Measurements from ENCODE around the gene EIF4A3. TPM values are rescaled to one million over a fixed set of nuclear protein-coding genes. Genes with fewer than 3 reads are reported as not detected.

EIF4A3 gene
- total and polyA plus RNA-seq, 5 donors, result 30.5 to 42.2 (median 38.1) TPM

GRCh38 chr17:80130992-80131391, 15.9 kb downstream of the EIF4A3 start:
- no peak overlapping the region for H3K27ac ChIP-seq (ENCODE audit: low read length)
- H3K4me1 ChIP-seq (ENCODE audit: control insufficient read depth, insufficient read depth, low read length), result no peaks in the 10 kb centered on the region
- H3K27me3 ChIP-seq (ENCODE audit: control insufficient read depth, insufficient read depth), result no peaks in the 10 kb centered on the region
- no peak overlapping the region for H3K4me3 ChIP-seq (ENCODE audit: low read length)
- H3K9me3 ChIP-seq (ENCODE audit: control insufficient read depth, low read length), result no peaks in the 10 kb centered on the region
- ATAC-seq (no peak), DNase-seq (no peak)
- WGBS, result 88% methylated on average over 3 of the region's 3 CpGs
- intact Hi-C loops (cut with DNase I), result no loop called here

GRCh38 chr17:80129006-80129565, 17.8 kb downstream of the EIF4A3 start:
- no peak overlapping the region for H3K4me3 ChIP-seq (ENCODE audit: low read length)
- ATAC-seq, result no peak
- H3K27ac ChIP-seq (ENCODE audit: low read length), result no peak overlapping the region
- H3K9me3 ChIP-seq (ENCODE audit: control insufficient read depth, low read length), result no peaks in the 10 kb centered on the region
- intact Hi-C loops (cut with DNase I), result no loop called here
- H3K4me1 ChIP-seq (ENCODE audit: control insufficient read depth, insufficient read depth, low read length), result no peaks in the 10 kb centered on the region
- 45% methylated on average over 4 of the region's 4 CpGs for WGBS
- no peak for DNase-seq
- no peaks in the 10 kb centered on the region for H3K27me3 ChIP-seq (ENCODE audit: control insufficient read depth, insufficient read depth)

- no peak for DNase-seq
- Histone ChIP-seq H3K9me3 (ENCODE audit: control insufficient read depth, low read length) (no peaks in the 10 kb centered on the region), H3K27me3 (ENCODE audit: control insufficient read depth, insufficient read depth) (no peaks in the 10 kb centered on the region), H3K27ac (ENCODE audit: low read length) (no peak overlapping the region), H3K4me1 (ENCODE audit: control insufficient read depth, insufficient read depth, low read length) (no peaks in the 10 kb centered on the region), H3K4me3 (ENCODE audit: low read length) (no peak overlapping the region)
- intact Hi-C loops (cut with DNase I), result no loop called here
- WGBS, result 86% methylated on average over 3 of the region's 3 CpGs
- ATAC-seq, result no peak
Observed at GRCh38 chr17:80126449-80126715, 20.5 kb downstream of the EIF4A3 start.

GRCh38 chr17:80125656-80126448, 21.1 kb downstream of the EIF4A3 start:
- H3K4me1 ChIP-seq (ENCODE audit: control insufficient read depth, insufficient read depth, low read length), result no peaks in the 10 kb centered on the region
- WGBS, result 63% methylated on average over 14 of the region's 14 CpGs
- H3K9me3 ChIP-seq (ENCODE audit: control insufficient read depth, low read length), result no peaks in the 10 kb centered on the region
- intact Hi-C loops (cut with DNase I), result no loop called here
- no peak overlapping the region for H3K27ac ChIP-seq (ENCODE audit: low read length)
- no peaks in the 10 kb centered on the region for H3K27me3 ChIP-seq (ENCODE audit: control insufficient read depth, insufficient read depth)
- no peak overlapping the region for H3K4me3 ChIP-seq (ENCODE audit: low read length)
- ATAC-seq (peak in 1 of 2 donors; percentile 41), DNase-seq (no peak)

GRCh38 chr17:80124351-80124981, 22.5 kb downstream of the EIF4A3 start:
- intact Hi-C loops (cut with DNase I), result no loop called here
- 54% methylated on average over 15 of the region's 15 CpGs for WGBS

GRCh38 chr17:80123791-80124190, 23.1 kb downstream of the EIF4A3 start:
- DNase-seq (no peak), ATAC-seq (no peak)
- WGBS, result 78% methylated on average over 15 of the region's 15 CpGs
- intact Hi-C loops (cut with DNase I), result no loop called here
- Histone ChIP-seq H3K27me3 (ENCODE audit: control insufficient read depth, insufficient read depth) (no peaks in the 10 kb centered on the region), H3K4me1 (ENCODE audit: control insufficient read depth, insufficient read depth, low read length) (no peaks in the 10 kb centered on the region), H3K9me3 (ENCODE audit: control insufficient read depth, low read length) (no peaks in the 10 kb centered on the region), H3K27ac (ENCODE audit: low read length) (no peak overlapping the region), H3K4me3 (ENCODE audit: low read length) (no peak overlapping the region)

More at GRCh38 chr17:80124351-80124981, 22.5 kb downstream of the EIF4A3 start:
- no peak overlapping the region for H3K4me3 ChIP-seq (ENCODE audit: low read length)
- H3K9me3 ChIP-seq (ENCODE audit: control insufficient read depth, low read length), result no peaks in the 10 kb centered on the region
- peak in 1 of 3 donors; percentile 37 for DNase-seq
- no peaks in the 10 kb centered on the region for H3K4me1 ChIP-seq (ENCODE audit: control insufficient read depth, insufficient read depth, low read length)
- no peak overlapping the region for H3K27ac ChIP-seq (ENCODE audit: low read length)
- peak; percentile 28 to 42 for ATAC-seq
- no peaks in the 10 kb centered on the region for H3K27me3 ChIP-seq (ENCODE audit: control insufficient read depth, insufficient read depth)

GRCh38 chr17:80122926-80123505, 23.9 kb downstream of the EIF4A3 start:
- Histone ChIP-seq H3K27ac (ENCODE audit: low read length) (no peak overlapping the region), H3K4me1 (ENCODE audit: control insufficient read depth, insufficient read depth, low read length) (no peaks in the 10 kb centered on the region), H3K27me3 (ENCODE audit: control insufficient read depth, insufficient read depth) (no peaks in the 10 kb centered on the region), H3K4me3 (ENCODE audit: low read length) (no peak overlapping the region), H3K9me3 (ENCODE audit: control insufficient read depth, low read length) (no peaks in the 10 kb centered on the region)
- no peak for ATAC-seq
- DNase-seq, result no peak
- intact Hi-C loops (cut with DNase I), result no loop called here
- 80% methylated on average over 6 of the region's 6 CpGs for WGBS

- ATAC-seq (no peak), DNase-seq (no peak)
- Histone ChIP-seq H3K9me3 (ENCODE audit: control insufficient read depth, low read length) (no peaks in the 10 kb centered on the region), H3K4me3 (ENCODE audit: low read length) (no peak overlapping the region), H3K4me1 (ENCODE audit: control insufficient read depth, insufficient read depth, low read length) (no peaks in the 10 kb centered on the region), H3K27ac (ENCODE audit: low read length) (no peak overlapping the region), H3K27me3 (ENCODE audit: control insufficient read depth, insufficient read depth) (no peaks in the 10 kb centered on the region)
- intact Hi-C loops (cut with DNase I), result no loop called here
- WGBS, result 88% methylated on average over 17 of the region's 17 CpGs
Observed at GRCh38 chr17:80122026-80122575, 24.8 kb downstream of the EIF4A3 start.

- H3K4me1 ChIP-seq (ENCODE audit: control insufficient read depth, insufficient read depth, low read length), result no peaks in the 10 kb centered on the region
- WGBS, result 89% methylated on average over 9 of the region's 9 CpGs
- no peak overlapping the region for H3K4me3 ChIP-seq (ENCODE audit: low read length)
- no peaks in the 10 kb centered on the region for H3K27me3 ChIP-seq (ENCODE audit: control insufficient read depth, insufficient read depth)
- no peak overlapping the region for H3K27ac ChIP-seq (ENCODE audit: low read length)
- DNase-seq (no peak), ATAC-seq (no peak)
- no peaks in the 10 kb centered on the region for H3K9me3 ChIP-seq (ENCODE audit: control insufficient read depth, low read length)
- intact Hi-C loops (cut with DNase I), result no loop called here
Observed at GRCh38 chr17:80119839-80120238, 27.1 kb downstream of the EIF4A3 start.

- ATAC-seq, result no peak
Observed at GRCh38 chr17:80119271-80119791, 27.6 kb downstream of the EIF4A3 start.

More at GRCh38 chr17:80119271-80119791, 27.6 kb downstream of the EIF4A3 start:
- Histone ChIP-seq H3K27ac (ENCODE audit: low read length) (no peak overlapping the region), H3K27me3 (ENCODE audit: control insufficient read depth, insufficient read depth) (no peaks in the 10 kb centered on the region), H3K9me3 (ENCODE audit: control insufficient read depth, low read length) (no peaks in the 10 kb centered on the region), H3K4me1 (ENCODE audit: control insufficient read depth, insufficient read depth, low read length) (no peaks in the 10 kb centered on the region), H3K4me3 (ENCODE audit: low read length) (no peak overlapping the region)
- WGBS, result 89% methylated on average over 24 of the region's 24 CpGs
- intact Hi-C loops (cut with DNase I), result no loop called here
- DNase-seq, result no peak
